ENCODE measurements around the gene FNDC3A.
"Not testable (repeated sequence)": the region's sequence is repeated elsewhere in the genome, so short reads cannot be mapped to it uniquely, and the experiment has no call there.

The FNDC3A gene

DNA sequence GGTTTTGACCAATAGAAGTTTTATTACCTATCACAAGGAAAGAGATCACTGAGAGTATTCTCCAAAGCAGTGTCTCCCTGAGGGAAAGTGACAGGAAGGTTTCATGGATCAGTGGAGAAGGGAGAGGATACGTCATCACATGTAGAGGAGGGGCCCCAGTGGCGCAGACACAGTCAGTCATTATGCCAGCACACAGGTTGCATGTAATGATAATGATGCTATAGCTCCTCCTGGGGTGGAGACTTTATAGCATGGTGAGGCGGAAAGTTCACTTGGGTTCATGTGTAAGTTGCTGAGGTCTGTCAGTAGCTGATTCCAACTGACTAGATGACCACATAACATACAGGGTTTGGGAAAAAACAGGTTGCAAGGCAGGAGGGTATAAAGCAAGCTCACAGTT lies 88.8 kb downstream of the FNDC3A start:
- Histone ChIP-seq H3K4me1 (ENCODE audit: control insufficient read depth in 1 of 2, insufficient read depth in 2 of 2, low read length in 2 of 2) (peaks cover 0 to 4% of the 10 kb centered on the region in 2 donors), H3K36me3 (ENCODE audit: control insufficient read depth in 1 of 2, insufficient read depth in 2 of 2, low read length in 2 of 2) (peaks cover 0 to 3% of the 10 kb centered on the region in 2 donors), H3K27me3 (ENCODE audit: low read depth, low read length) (no peaks in the 10 kb centered on the region), H3K27ac (ENCODE audit: low read length) (no peak overlapping the region), H3K4me3 (ENCODE audit: low read depth in 1 of 2, low read length in 2 of 2) (no peak overlapping the region), H3K9me3 (ENCODE audit: control insufficient read depth in 1 of 2, low read length in 2 of 2) (no peaks in the 10 kb centered on the region)

DNA sequence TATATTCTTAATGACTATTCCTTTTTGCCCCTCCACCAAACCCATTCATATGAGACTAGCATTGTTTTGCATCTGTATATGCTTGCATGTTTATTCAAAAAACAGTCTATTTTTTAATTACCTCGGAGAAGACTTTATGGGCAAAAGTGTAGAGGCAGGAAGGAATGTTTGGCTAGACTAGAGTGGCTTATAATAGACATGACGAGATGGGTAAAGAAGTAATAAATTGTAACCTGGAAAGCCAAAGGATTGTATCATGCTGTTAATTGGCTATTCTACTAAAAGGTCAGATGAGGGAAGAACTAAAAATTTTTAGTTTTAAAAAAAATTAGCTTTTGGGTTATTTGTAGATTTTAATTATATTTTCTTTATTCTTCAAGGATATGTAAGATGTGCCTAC lies 91.1 kb downstream of the FNDC3A start:
- peaks cover 0 to 4% of the 10 kb centered on the region in 2 donors for H3K4me1 ChIP-seq (ENCODE audit: control insufficient read depth in 1 of 2, insufficient read depth in 2 of 2, low read length in 2 of 2)
- no peaks in the 10 kb centered on the region for H3K27me3 ChIP-seq (ENCODE audit: low read depth, low read length)
- H3K9me3 ChIP-seq (ENCODE audit: control insufficient read depth in 1 of 2, low read length in 2 of 2): no peaks in the 10 kb centered on the region
- no peak overlapping the region for H3K27ac ChIP-seq (ENCODE audit: low read length)
- no peak overlapping the region for H3K4me3 ChIP-seq (ENCODE audit: low read depth in 1 of 2, low read length in 2 of 2)
- peaks cover 0 to 3% of the 10 kb centered on the region in 2 donors for H3K36me3 ChIP-seq (ENCODE audit: control insufficient read depth in 1 of 2, insufficient read depth in 2 of 2, low read length in 2 of 2)

DNA sequence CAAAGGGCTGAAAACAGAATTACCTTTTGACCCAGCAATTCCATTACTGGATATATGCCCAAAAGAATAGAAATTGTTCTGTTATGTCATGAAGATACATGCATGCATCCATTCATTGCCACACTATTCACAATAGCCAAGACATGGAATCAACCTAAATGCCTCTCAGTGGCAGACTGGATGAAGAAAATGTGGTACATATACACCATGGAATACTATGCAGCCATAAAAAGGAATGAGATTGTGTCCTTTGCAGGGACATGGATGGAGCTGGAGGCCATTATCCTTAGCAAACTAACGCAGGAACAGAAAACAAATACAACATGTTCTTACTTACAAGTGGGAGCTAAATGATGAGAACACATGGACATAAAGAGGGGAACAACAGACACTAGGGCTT lies 92.8 kb downstream of the FNDC3A start:
- H3K27me3 ChIP-seq (ENCODE audit: low read depth, low read length); H3K4me1 ChIP-seq (ENCODE audit: control insufficient read depth in 1 of 2, insufficient read depth in 2 of 2, low read length in 2 of 2); H3K36me3 ChIP-seq (ENCODE audit: control insufficient read depth in 1 of 2, insufficient read depth in 2 of 2, low read length in 2 of 2); H3K4me3 ChIP-seq (ENCODE audit: low read depth in 1 of 2, low read length in 2 of 2); H3K27ac ChIP-seq (ENCODE audit: low read length); H3K9me3 ChIP-seq (ENCODE audit: control insufficient read depth in 1 of 2, low read length in 2 of 2): not testable (repeated sequence)

DNA sequence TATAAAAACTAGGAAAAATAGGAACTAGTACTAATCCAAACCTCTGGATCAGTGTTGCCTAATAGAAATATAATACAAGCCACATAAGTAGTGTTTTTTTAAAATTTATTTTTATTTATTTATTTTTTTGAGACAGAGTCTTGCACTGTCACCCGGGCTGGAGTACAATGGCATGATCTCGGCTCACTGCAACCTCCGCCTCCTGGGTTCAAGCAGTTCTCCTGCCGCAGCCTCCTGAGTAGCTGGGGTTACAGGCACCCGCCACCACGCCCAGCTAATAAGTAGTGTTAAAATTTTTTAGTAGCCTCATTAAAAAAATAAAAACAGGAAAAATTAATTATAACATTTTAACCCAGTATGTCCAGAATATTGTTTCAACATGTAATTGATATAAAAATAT lies 94.3 kb downstream of the FNDC3A start:
- H3K4me3 ChIP-seq (ENCODE audit: low read depth in 1 of 2, low read length in 2 of 2); H3K36me3 ChIP-seq (ENCODE audit: control insufficient read depth in 1 of 2, insufficient read depth in 2 of 2, low read length in 2 of 2); H3K9me3 ChIP-seq (ENCODE audit: control insufficient read depth in 1 of 2, low read length in 2 of 2); H3K27me3 ChIP-seq (ENCODE audit: low read depth, low read length); H3K27ac ChIP-seq (ENCODE audit: low read length); H3K4me1 ChIP-seq (ENCODE audit: control insufficient read depth in 1 of 2, insufficient read depth in 2 of 2, low read length in 2 of 2): not testable (repeated sequence)

DNA sequence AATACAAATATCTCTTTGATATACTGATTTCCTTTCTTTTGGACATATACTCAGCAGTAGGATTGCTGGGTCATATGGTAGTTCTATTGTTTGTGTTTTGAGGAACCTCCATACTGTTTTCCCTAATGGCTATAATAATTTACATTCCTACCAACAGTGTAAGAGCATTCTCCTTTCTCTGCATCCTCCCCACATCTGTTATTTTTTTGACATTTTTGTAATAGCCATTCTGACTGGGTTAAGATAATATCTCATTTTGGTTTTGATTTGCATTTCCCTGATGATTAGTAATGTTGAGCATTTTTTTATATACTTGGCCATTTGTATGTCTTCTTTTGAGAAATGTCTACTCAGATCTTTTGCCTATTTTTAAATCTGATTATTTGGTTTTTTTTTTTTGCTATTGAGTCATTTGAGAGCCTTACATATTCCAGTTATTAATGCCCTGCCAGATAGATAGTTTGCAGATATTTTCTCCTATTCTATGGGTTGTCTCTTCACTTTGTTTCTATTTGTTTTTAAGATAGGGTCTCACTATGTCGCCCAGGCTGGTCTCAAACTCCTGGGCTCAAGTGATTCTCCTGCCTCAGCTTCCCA lies 95.7 kb downstream of the FNDC3A start:
- H3K27me3 ChIP-seq (ENCODE audit: low read depth, low read length): no peaks in the 10 kb centered on the region
- H3K36me3 ChIP-seq (ENCODE audit: control insufficient read depth in 1 of 2, insufficient read depth in 2 of 2, low read length in 2 of 2): peaks cover 3 to 6% of the 10 kb centered on the region in 2 donors
- H3K27ac ChIP-seq (ENCODE audit: low read length): no peak overlapping the region
- peaks cover 0 to 4% of the 10 kb centered on the region in 2 donors for H3K4me1 ChIP-seq (ENCODE audit: control insufficient read depth in 1 of 2, insufficient read depth in 2 of 2, low read length in 2 of 2)
- no peak overlapping the region for H3K4me3 ChIP-seq (ENCODE audit: low read depth in 1 of 2, low read length in 2 of 2)
- no peaks in the 10 kb centered on the region for H3K9me3 ChIP-seq (ENCODE audit: control insufficient read depth in 1 of 2, low read length in 2 of 2)

DNA sequence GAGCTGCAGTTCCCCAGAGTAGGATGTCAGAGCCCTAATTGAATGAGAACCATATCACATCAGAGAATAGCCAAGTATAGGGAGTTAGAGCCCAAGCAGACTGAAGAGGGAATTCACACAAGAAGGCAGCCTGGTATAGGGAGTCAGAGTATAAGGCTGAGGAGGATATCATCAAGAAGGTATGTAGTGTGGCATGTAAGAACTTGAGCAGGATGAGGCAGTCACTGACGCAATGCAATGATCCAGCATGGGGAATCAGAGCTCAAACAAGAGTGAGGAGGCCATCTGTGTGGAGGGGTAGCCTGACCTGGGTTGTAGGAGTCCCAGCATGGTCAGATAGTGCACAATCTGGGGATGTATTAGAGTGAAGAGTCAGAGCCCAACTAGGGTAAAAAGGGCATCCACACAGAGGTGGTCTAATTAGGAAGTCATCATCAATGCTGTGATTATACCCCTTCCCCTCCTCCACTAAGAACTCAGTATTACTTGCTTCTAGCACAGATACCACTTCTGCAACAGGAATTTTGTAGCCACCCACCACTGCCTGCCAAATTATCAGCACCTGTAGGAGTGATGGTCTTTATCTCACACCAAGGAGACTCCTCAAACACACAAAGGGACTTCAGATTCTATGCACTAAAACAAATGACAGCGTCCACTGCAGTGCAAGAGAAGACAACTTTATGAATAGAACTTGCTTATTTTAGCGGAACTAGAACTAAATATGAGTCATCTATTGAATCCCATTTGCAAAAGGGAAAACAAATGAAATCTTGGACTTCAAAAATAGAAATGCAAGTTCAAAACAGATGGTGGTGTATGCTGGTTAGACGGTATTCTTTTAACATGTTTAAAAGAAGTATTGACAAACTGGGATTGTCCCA lies 107.2 kb downstream of the FNDC3A start:
- Histone ChIP-seq H3K27ac (ENCODE audit: low read length) (no peak overlapping the region), H3K9me3 (ENCODE audit: control insufficient read depth in 1 of 2, low read length in 2 of 2) (no peaks in the 10 kb centered on the region), H3K4me1 (ENCODE audit: control insufficient read depth in 1 of 2, insufficient read depth in 2 of 2, low read length in 2 of 2) (no peaks in the 10 kb centered on the region), H3K27me3 (ENCODE audit: low read depth, low read length) (no peaks in the 10 kb centered on the region), H3K4me3 (ENCODE audit: low read depth in 1 of 2, low read length in 2 of 2) (no peak overlapping the region), H3K36me3 (ENCODE audit: control insufficient read depth in 1 of 2, insufficient read depth in 2 of 2, low read length in 2 of 2) (no peaks in the 10 kb centered on the region)

DNA sequence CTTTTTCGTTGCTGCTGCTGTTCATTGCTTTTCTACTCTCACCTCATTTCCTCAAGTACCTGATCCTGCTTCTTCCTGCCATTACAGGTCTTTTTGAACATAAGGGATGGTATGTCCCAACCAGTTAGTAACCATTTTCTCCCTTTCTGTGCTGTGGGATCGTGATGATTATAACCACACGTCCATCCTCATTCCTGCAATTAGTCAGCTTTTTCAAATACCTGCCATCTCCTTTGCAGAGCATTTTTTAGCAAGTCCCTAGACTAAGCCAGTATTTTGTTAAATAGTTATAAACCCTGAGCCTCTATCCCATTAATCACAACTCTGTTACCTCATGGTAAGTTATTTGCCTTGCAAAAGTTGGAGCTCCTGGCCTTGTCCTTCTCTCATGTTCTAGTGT lies 109.2 kb downstream of the FNDC3A start:
- no peaks in the 10 kb centered on the region for H3K27me3 ChIP-seq (ENCODE audit: low read depth, low read length)
- H3K36me3 ChIP-seq (ENCODE audit: control insufficient read depth in 1 of 2, insufficient read depth in 2 of 2, low read length in 2 of 2): no peaks in the 10 kb centered on the region
- H3K4me3 ChIP-seq (ENCODE audit: low read depth in 1 of 2, low read length in 2 of 2): no peak overlapping the region
- H3K4me1 ChIP-seq (ENCODE audit: control insufficient read depth in 1 of 2, insufficient read depth in 2 of 2, low read length in 2 of 2): no peaks in the 10 kb centered on the region
- H3K9me3 ChIP-seq (ENCODE audit: control insufficient read depth in 1 of 2, low read length in 2 of 2): no peaks in the 10 kb centered on the region
- no peak overlapping the region for H3K27ac ChIP-seq (ENCODE audit: low read length)

DNA sequence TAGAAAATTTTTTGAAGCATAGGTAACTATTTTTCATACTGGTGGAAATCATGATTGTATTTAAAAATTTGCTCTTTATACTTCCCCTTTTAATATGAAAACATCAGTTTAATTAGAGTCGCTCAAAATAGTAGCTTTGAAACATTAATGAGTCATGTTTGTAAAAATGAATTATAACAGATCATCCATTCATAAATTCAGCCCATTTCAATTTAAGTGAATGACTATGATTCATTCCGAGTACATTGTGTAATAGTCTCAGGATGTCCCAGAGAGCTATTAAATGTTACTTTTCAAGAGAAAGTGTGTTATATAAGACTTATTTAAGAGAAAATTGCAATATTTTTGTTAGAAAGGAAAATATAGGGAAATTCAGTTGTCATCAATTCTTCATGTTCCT lies 111.0 kb downstream of the FNDC3A start:
- Histone ChIP-seq H3K4me1 (ENCODE audit: control insufficient read depth in 1 of 2, insufficient read depth in 2 of 2, low read length in 2 of 2) (no peaks in the 10 kb centered on the region), H3K4me3 (ENCODE audit: low read depth in 1 of 2, low read length in 2 of 2) (no peak overlapping the region), H3K36me3 (ENCODE audit: control insufficient read depth in 1 of 2, insufficient read depth in 2 of 2, low read length in 2 of 2) (no peaks in the 10 kb centered on the region), H3K27me3 (ENCODE audit: low read depth, low read length) (no peaks in the 10 kb centered on the region), H3K27ac (ENCODE audit: low read length) (no peak overlapping the region), H3K9me3 (ENCODE audit: control insufficient read depth in 1 of 2, low read length in 2 of 2) (no peaks in the 10 kb centered on the region)

DNA sequence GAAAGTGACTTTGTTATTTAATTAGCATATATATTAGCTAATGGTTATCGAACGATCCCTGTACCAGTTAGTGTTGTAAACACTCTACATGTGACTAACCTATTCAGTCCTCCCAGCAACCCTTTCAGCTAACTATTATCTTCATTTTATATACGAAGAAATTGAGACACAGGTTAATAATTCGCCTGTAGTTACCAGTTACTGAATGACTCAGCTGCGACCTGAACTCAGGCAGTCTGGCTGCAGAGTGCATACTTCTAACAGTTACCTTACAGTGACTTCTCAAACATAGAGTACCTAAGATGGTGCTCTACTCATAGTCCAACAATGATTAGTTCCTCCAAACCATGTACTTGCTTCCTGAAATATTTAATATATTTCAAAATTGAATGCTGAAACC lies 117.7 kb downstream of the FNDC3A start:
- no peak overlapping the region for H3K4me3 ChIP-seq (ENCODE audit: low read depth in 1 of 2, low read length in 2 of 2)
- no peaks in the 10 kb centered on the region for H3K9me3 ChIP-seq (ENCODE audit: control insufficient read depth in 1 of 2, low read length in 2 of 2)
- H3K27me3 ChIP-seq (ENCODE audit: low read depth, low read length): no peaks in the 10 kb centered on the region

DNA sequence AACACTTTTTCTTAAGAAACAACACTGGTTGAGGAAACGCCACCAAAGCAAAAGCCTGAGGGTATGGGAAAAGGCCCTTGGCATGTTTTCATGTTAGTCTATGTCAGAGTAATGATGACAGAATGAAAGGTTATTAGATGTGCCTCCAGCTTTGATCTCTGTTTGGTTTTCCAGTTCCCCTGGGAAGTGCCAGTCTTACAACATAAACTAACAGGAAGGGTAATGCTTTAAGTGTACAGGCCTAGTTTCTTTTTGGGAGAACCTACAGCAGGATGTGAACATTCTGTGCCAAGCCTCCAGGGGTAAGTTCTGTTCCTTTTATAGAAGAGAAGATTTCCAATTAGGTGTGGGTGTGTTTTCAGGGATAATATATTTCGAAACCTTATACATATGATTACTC lies 121.7 kb downstream of the FNDC3A start:
- H3K9me3 ChIP-seq (ENCODE audit: control insufficient read depth in 1 of 2, low read length in 2 of 2): no peaks in the 10 kb centered on the region
- peak overlapping the region; percentile 85 for H3K27ac ChIP-seq (ENCODE audit: low read length)
- peaks cover 12 to 23% of the 10 kb centered on the region in 2 donors for H3K4me1 ChIP-seq (ENCODE audit: control insufficient read depth in 1 of 2, insufficient read depth in 2 of 2, low read length in 2 of 2)
- H3K27me3 ChIP-seq (ENCODE audit: low read depth, low read length): no peaks in the 10 kb centered on the region
- H3K36me3 ChIP-seq (ENCODE audit: control insufficient read depth in 1 of 2, insufficient read depth in 2 of 2, low read length in 2 of 2): no peaks in the 10 kb centered on the region
- H3K4me3 ChIP-seq (ENCODE audit: low read depth in 1 of 2, low read length in 2 of 2): no peak overlapping the region

More for the DNA sequence above, 117.7 kb downstream of the FNDC3A start:
- peaks cover 9 to 12% of the 10 kb centered on the region in 2 donors for H3K4me1 ChIP-seq (ENCODE audit: control insufficient read depth in 1 of 2, insufficient read depth in 2 of 2, low read length in 2 of 2)
- H3K36me3 ChIP-seq (ENCODE audit: control insufficient read depth in 1 of 2, insufficient read depth in 2 of 2, low read length in 2 of 2): no peaks in the 10 kb centered on the region
- no peak overlapping the region for H3K27ac ChIP-seq (ENCODE audit: low read length)

DNA sequence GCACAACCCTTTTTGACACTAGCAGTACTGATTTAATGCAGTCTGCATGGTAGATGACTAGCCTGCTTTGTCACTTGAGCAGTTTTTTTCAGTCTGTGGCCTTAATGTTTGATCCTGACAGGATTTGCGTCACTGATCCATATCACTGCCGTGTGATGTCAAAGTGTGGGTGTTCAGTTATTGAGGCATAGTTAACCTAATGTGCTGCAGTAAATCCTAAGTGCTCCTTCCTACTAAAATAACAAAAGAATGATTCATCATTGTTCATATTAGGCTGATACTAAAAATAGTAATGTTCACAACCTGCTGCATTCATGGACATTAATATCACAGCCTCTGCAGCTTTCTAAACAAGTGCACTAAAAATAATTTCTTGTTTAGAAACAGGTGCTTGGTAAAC lies 122.5 kb downstream of the FNDC3A start:
- Histone ChIP-seq H3K27me3 (ENCODE audit: low read depth, low read length) (no peaks in the 10 kb centered on the region), H3K4me1 (ENCODE audit: control insufficient read depth in 1 of 2, insufficient read depth in 2 of 2, low read length in 2 of 2) (peaks cover 12 to 23% of the 10 kb centered on the region in 2 donors), H3K36me3 (ENCODE audit: control insufficient read depth in 1 of 2, insufficient read depth in 2 of 2, low read length in 2 of 2) (no peaks in the 10 kb centered on the region), H3K4me3 (ENCODE audit: low read depth in 1 of 2, low read length in 2 of 2) (no peak overlapping the region), H3K9me3 (ENCODE audit: control insufficient read depth in 1 of 2, low read length in 2 of 2) (no peaks in the 10 kb centered on the region), H3K27ac (ENCODE audit: low read length) (peak overlapping the region; percentile 85)

Data from muscle layer of duodenum (tissue), 2 donors.